Activated CD4-positive, alpha-beta T cell treated with anti-CD3 and anti-CD28 coated beads, Interleukin-2, amount 10 ng/mL, durations not matched to agents 7 days and 5 days (primary cell): Measurements from ENCODE around the gene SYK. TPM values are rescaled to one million over a fixed set of nuclear protein-coding genes. Genes with fewer than 3 reads are reported as not detected.

Experiments used
- CTCF ChIA-PET: fragments of 350-600 bp; sonication (Branson Sonifier 250); formaldehyde crosslinking; loops from one replicate; lab custom pipeline; 2021; ENCODE audit warnings: antibody characterized with exemption; lab: Charles Lee
- POLR2A ChIA-PET: fragments of 350-600 bp; sonication (Branson Sonifier 250); formaldehyde crosslinking; loops from one replicate; lab custom pipeline; 2021; ENCODE audit warnings: antibody characterized with exemption; lab: Charles Lee
- DNase-seq: peaks from one replicate; pipeline ENCODE4 v3.0.0-alpha.2; 2020
- H3K27ac Mint-ChIP-seq: one replicate; pipeline ENCODE4 v1.8.0; 2021; ENCODE audit warnings: mild to moderate bottlenecking, moderate library complexity, mixed read lengths
- H3K27me3 Mint-ChIP-seq: one replicate; pipeline ENCODE4 v1.8.0; 2021; ENCODE audit warnings: mixed read lengths
- H3K36me3 Mint-ChIP-seq: one replicate; pipeline ENCODE4 v1.8.0; 2021; ENCODE audit warnings: low read depth, mixed read lengths
- H3K4me1 Mint-ChIP-seq: one replicate; pipeline ENCODE4 v1.8.0; 2021; ENCODE audit warnings: mixed read lengths
- H3K4me3 Mint-ChIP-seq: one replicate; pipeline ENCODE4 v1.8.0; 2021; ENCODE audit warnings: mild to moderate bottlenecking, moderate library complexity, mixed read lengths
- H3K9me3 Mint-ChIP-seq: one replicate; pipeline ENCODE4 v1.8.0; 2021; ENCODE audit warnings: mixed read lengths
- total RNA-seq, 2 experiments: library from RNA; stranded (reverse); gene quantifications; one replicate each; pipeline ENCODE4 v1.2.3, GENCODE V29; 2021

Gene SYK
- total RNA-seq, 2 experiments from 2014 or later = 0.56 to 0.92 TPM

DNA sequence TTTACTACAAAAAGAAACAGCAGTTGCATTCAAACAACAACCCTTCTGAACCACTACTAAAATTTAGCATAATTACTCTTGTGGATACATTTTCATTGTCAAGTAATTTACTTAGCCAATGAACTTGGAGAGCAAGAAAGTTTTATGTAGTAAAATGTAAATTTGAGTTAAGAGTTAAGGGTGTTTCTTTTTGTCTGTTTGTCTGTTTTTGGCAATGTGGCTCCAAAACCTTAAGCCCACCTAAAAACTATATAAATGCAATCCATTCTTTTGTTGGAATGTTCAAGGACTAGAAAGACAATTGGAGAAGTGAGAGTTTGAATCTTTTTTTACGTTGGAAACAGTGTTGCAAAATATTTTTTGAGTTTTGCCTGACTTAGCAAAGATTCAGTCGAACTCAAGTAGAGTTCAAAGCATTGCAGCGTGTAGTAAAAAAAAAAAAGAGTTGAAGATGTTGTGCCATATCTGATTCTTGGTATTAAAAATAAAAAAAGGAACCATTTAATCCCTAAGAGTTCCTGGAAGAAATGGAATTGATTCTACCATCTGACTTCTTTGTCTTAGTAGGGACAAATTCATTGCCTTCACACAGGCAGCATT, 867 bp downstream of the SYK start:
- H3K4me1 Mint-ChIP-seq = peaks cover 4% of the 10 kb centered on the region
- H3K4me3 Mint-ChIP-seq = peak overlapping the region; percentile 51

DNA sequence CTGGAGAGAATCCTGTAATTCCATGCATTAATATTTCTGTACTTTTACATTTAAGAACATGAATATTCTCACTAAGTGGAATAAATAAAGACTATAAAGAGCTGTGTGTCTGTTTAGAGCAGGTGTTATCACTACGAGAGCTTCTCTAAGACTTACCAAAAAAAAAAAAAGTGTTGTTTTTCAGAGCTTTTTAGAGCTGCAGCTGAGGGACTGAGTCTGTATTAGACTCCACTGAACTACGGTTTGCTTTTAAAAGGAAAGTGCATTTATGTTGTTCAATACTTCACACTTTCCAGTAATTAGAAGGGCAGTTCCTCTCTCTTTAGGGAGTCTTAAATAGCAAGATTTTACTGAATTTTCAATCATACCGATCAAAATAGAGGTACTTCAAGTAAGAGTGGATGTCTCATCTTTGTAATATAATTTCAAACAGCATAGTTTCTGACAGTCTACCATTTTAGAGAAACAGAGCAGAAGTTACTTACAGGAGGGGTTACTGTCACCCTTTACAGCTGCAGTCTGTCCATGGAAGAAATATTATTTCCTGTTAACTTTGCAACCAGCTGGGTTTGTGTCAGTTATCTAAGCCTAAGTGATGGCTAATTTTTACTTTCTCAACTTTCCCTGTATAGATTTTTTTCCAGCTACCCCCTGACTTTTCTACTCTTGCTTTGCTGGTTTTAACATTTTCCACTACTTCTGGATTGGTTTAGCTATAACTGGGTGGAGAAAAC, 2.4 kb downstream of the SYK start:
- no peak for DNase-seq
- CTCF ChIA-PET = interaction anchor here (0.8 to 1.0 kb wide), 2 partner anchors 29 to 165 kb away, joined by 3 read pairs; no protein-coding TSS in a partner anchor
- no peak overlapping the region for H3K4me3 Mint-ChIP-seq
- no peaks in the 10 kb centered on the region for H3K36me3 Mint-ChIP-seq
- POLR2A ChIA-PET = no interaction called here
- peaks cover 4% of the 10 kb centered on the region for H3K4me1 Mint-ChIP-seq
- H3K27ac Mint-ChIP-seq = no peak overlapping the region
- H3K9me3 Mint-ChIP-seq = no peaks in the 10 kb centered on the region
- H3K27me3 Mint-ChIP-seq = peaks cover 82% of the 10 kb centered on the region

More for the DNA sequence above, 867 bp downstream of the SYK start:
- no peak for DNase-seq
- Mint-ChIP-seq H3K9me3 (no peaks in the 10 kb centered on the region), H3K27me3 (peaks cover 81% of the 10 kb centered on the region), H3K27ac (no peak overlapping the region), H3K36me3 (no peaks in the 10 kb centered on the region)
- ChIA-PET CTCF (no interaction called here), POLR2A (no interaction called here)

DNA sequence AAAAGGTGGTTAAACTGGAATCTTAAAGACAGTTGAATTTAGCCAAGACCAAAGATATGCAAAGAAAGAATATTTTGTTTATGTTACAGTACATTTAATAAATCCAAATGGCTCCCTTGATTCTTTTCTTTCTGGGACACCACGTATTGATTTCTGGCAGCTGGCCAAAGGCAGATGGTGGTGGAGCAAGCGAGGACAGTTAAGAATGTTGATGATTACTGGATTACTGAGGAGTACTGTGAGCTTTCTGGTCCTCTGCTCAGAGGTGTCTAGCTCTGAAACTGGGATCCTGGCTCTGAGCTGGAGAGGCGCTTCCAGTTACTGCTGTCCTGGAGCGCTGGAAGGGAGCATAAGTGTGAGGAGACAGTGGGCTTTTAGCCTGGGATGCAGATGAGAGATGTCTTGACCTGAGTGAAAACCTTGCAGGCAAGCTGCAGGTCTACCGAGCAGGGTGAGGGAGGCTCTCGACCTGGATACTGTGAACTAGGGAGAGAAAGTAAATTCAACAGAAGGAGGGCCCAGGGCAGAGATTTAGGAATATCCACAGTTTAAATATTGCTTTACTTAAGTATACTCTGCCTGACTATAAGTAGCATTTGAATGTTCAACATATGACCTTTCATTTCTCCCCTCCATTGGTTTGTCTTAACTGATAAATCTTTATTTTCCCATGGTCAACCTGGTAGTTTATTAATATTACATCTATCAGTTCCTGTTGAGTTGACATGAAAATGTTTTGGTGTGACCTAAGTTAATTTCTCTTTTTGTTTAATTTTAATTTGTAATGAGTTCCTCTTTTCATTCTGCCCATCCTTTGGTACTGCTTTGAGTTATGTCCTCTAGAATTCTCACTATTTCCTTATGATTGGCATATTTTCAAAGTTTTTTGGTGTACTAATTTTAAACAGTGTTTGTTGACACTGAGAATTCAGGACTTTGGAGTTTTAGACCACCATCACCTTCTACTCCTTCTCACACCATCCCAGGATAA, 3.7 kb downstream of the SYK start:
- CTCF ChIA-PET = interaction anchor here (1.0 kb wide), 1 partner anchor 166 kb away, joined by 3 read pairs; no protein-coding TSS in a partner anchor
- peaks cover 71% of the 10 kb centered on the region for H3K27me3 Mint-ChIP-seq
- DNase-seq = no peak
- H3K4me1 Mint-ChIP-seq = peaks cover 4% of the 10 kb centered on the region
- H3K9me3 Mint-ChIP-seq = no peaks in the 10 kb centered on the region
- H3K4me3 Mint-ChIP-seq = no peak overlapping the region
- POLR2A ChIA-PET = no interaction called here
- no peak overlapping the region for H3K27ac Mint-ChIP-seq
- H3K36me3 Mint-ChIP-seq = no peaks in the 10 kb centered on the region

DNA sequence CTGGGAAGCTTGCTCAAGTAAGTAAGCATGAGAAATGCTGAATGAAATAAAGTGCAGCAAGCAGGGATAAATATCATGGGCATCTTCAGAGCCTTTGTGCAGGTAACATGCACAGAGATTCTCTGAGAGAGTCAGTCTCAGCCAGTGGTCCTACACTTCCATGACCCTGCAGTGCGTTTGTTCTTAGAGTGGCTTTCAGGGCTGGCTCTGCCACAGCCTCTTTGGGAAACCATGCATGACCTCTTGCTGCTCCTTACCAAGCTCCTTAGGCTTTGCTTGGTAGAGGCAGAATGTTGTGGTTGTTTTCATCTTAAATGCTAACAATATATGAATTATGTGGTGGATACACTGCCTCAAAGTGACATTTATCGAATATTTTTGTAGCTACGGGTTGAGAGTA, 5.4 kb downstream of the SYK start:
- H3K4me3 Mint-ChIP-seq = no peak overlapping the region
- H3K4me1 Mint-ChIP-seq = peaks cover 2% of the 10 kb centered on the region
- no peak overlapping the region for H3K27ac Mint-ChIP-seq
- no peaks in the 10 kb centered on the region for H3K9me3 Mint-ChIP-seq
- DNase-seq = no peak
- H3K36me3 Mint-ChIP-seq = no peaks in the 10 kb centered on the region
- ChIA-PET CTCF (no interaction called here), POLR2A (no interaction called here)
- H3K27me3 Mint-ChIP-seq = peaks cover 58% of the 10 kb centered on the region

DNA sequence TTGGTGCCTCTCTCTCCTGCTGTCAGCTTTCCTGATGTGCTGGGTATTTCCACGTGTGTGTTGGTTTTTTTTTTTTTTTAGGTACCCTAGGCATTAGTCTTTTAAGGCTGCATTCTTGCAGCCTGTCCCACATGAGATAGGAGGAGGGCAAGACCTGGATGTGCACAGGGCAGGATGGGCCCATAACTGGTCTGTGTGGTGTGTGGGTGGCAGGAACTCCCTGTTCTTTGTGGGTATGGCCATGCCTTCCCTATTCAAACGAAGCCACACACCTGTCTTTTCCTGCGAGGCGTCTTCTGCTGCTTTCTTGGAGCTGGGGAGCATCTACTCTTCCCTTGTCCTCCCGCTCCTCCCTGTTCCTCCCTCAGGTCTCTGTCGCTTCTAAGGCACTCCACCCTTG, 6.8 kb downstream of the SYK start:
- no peaks in the 10 kb centered on the region for H3K36me3 Mint-ChIP-seq
- no peak overlapping the region for H3K4me3 Mint-ChIP-seq
- H3K27ac Mint-ChIP-seq = no peak overlapping the region
- no peaks in the 10 kb centered on the region for H3K9me3 Mint-ChIP-seq
- H3K4me1 Mint-ChIP-seq = no peaks in the 10 kb centered on the region
- no peak for DNase-seq
- ChIA-PET CTCF (interaction anchor here (0.6 kb wide), 1 partner anchor 390 kb away, joined by 6 read pairs; no protein-coding TSS in a partner anchor), POLR2A (no interaction called here)
- H3K27me3 Mint-ChIP-seq = peaks cover 45% of the 10 kb centered on the region

DNA sequence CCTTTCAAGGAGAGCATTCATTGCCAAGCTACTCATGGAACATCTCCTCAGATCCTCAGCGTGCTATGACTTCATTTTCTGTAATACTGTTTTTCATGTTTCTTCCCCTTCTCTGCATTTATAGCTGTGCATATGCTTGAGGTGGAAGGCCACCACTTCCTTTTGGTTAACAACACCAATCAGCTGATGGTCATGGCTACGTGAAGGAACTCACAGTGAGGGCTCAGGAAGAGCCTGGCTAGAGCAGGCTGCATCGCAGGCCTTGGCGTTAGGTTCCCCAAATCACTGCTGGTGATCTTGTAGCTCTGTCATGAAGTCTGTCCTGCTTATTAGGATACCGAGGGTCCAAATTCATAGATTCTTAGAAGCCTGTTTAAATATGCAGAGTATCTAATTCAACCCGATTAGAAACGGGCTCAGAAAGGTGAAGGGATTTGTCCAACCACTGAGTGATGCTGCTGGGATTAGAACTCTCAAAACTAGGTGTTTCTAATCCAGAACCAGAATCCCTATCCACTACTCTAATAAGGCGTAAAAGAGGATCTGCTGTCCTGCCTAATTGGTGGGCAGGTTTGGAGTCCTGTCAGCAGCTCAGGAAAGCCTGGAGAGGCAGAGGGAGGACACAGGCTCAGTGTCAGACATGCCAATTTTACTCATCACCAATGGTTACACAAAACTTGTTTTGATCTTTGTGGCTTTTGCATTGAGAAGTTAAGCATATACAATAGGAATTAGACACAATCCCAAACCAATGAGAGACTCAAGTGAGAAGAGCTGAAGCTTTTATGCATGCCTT, 7.5 kb downstream of the SYK start:
- Mint-ChIP-seq H3K27me3 (peaks cover 38% of the 10 kb centered on the region), H3K4me3 (no peak overlapping the region), H3K36me3 (no peaks in the 10 kb centered on the region), H3K4me1 (no peaks in the 10 kb centered on the region), H3K9me3 (no peaks in the 10 kb centered on the region), H3K27ac (no peak overlapping the region)
- ChIA-PET CTCF (no interaction called here), POLR2A (no interaction called here)
- DNase-seq = no peak

DNA sequence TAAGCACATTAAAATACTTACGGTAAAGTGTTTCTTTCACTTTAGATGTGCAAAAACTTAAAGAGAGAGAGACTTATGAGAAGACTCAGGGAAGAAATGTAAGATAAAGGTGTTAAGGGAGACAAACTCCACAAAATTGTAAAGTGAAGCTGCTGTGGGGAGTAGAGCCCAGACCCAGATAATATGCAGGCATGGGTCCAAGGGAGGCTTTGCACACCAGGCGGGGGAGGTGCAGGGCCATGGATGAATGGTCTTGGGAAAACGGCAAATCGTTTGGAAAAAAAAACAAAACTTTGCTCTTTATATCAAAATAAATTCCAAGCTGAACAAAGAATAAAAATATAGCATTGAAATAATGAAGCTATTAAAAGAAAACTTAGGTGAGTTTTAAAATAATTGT, 9.1 kb downstream of the SYK start:
- H3K4me1 Mint-ChIP-seq = peaks cover 8% of the 10 kb centered on the region
- H3K36me3 Mint-ChIP-seq = no peaks in the 10 kb centered on the region
- no peak overlapping the region for H3K27ac Mint-ChIP-seq
- POLR2A ChIA-PET = no interaction called here
- no peaks in the 10 kb centered on the region for H3K9me3 Mint-ChIP-seq
- H3K4me3 Mint-ChIP-seq = no peak overlapping the region
- CTCF ChIA-PET = no interaction called here
- peaks cover 22% of the 10 kb centered on the region for H3K27me3 Mint-ChIP-seq
- DNase-seq = no peak

DNA sequence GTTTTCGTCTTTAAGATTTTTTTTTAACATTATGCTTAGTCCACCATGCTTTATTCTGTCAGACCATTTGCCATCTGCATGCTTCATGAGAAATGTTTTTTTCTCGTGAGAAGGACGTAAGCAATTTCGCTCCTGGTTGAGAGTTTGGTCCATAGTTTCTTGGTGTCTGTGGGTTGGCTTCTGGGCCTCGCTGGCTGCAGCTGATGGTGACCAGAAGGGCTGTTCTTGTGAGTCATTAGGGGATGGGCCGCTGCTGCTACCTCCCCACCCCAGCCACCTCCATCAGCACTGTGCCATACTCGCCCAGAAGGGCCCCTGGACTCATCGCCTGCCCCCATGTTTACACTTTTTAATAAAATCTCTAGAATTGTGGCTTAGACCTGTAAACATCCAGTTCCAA, 11.4 kb downstream of the SYK start:
- peaks cover 11% of the 10 kb centered on the region for H3K27me3 Mint-ChIP-seq
- H3K4me1 Mint-ChIP-seq = peaks cover 11% of the 10 kb centered on the region
- no peaks in the 10 kb centered on the region for H3K36me3 Mint-ChIP-seq
- H3K4me3 Mint-ChIP-seq = no peak overlapping the region
- H3K9me3 Mint-ChIP-seq = peaks cover 3% of the 10 kb centered on the region
- ChIA-PET POLR2A (no interaction called here), CTCF (no interaction called here)
- H3K27ac Mint-ChIP-seq = no peak overlapping the region
- no peak for DNase-seq

DNA sequence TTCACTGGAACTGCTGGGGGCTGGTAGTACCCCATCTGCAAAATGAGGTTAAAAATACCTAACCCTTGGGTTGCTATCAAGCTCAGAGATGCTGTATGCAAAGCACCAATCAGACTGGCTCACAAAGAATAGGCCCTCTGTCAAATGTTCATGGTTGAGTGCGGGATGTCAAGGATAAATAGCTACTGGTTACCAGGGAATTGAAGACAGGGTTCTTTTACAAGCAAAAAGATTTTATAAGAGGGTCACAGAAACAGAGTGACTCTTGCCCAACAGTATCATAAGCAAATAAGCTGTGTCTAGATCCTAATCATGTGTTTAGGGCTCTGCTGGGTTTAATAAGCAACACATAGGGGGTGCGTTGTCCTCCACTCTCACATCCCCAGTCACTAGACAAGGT, 11.9 kb downstream of the SYK start:
- POLR2A ChIA-PET = no interaction called here
- H3K4me3 Mint-ChIP-seq = no peak overlapping the region
- peaks cover 11% of the 10 kb centered on the region for H3K4me1 Mint-ChIP-seq
- no peak overlapping the region for H3K27ac Mint-ChIP-seq
- H3K9me3 Mint-ChIP-seq = peaks cover 3% of the 10 kb centered on the region
- H3K36me3 Mint-ChIP-seq = no peaks in the 10 kb centered on the region
- CTCF ChIA-PET = interaction anchor here (0.5 kb wide), 1 partner anchor 1088 kb away, joined by 4 read pairs; no protein-coding TSS in a partner anchor
- DNase-seq = no peak
- peaks cover 7% of the 10 kb centered on the region for H3K27me3 Mint-ChIP-seq

DNA sequence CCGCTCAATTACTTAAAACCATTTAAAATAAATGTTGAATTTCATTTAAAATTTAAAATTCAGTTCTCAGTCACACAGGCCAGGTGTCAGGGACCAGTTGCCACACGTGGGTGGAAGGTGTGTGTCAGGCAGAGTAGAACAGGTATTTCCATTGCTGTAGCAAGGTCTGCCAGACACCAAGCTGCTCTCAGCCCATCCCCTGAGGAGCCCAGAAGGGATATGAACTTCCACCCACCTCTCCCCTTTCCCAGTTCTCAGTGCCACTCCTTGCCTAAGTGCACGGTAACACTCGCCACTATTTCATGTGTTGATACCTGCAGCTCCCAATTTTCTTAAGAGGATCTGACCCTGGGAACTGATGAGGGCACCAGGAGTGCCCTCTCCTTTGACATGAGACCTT, 12.7 kb downstream of the SYK start:
- no peaks in the 10 kb centered on the region for H3K36me3 Mint-ChIP-seq
- peaks cover 3% of the 10 kb centered on the region for H3K9me3 Mint-ChIP-seq
- DNase-seq = no peak
- H3K4me3 Mint-ChIP-seq = no peak overlapping the region
- ChIA-PET POLR2A (no interaction called here), CTCF (no interaction called here)
- H3K27me3 Mint-ChIP-seq = peaks cover 3% of the 10 kb centered on the region
- no peak overlapping the region for H3K27ac Mint-ChIP-seq
- H3K4me1 Mint-ChIP-seq = peaks cover 11% of the 10 kb centered on the region

DNA sequence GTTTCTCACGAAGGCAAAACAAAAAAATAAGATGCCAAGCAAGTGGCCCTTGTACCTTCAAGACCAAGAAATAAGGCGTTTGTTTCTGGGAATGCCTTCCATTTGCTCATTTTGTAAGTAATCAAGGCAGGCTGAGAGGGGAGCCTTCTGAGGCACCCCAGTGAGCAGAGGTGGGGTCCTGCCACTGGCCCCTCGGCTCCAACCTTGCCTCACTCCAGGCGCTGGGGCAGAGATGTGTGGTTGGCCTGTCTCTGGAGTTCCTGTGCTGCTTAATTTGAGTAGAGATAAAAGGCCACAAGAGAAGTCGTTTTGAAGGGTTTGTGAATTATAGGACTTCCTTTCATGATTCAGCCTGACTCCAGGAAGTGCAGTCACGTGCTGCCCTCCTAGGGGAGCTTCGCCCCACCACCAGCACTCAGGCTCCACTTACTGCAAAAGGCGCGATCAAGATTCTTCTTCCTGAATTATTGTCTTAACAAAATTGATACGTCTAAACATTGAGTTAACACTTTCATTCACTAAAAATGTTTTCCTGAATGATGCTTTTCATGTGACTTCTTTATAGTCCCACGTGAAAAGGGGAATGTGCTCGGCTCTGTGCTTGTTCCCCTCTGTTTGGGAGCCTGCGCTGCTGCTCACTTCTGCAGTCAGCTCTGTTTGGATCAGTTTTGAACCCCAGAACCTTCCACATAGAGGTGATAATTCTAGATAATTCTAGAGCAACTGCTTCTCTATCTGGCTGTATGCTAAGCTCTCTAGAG, 13.7 kb downstream of the SYK start:
- DNase-seq = peak; percentile 11
- H3K9me3 Mint-ChIP-seq = peaks cover 3% of the 10 kb centered on the region
- ChIA-PET POLR2A (no interaction called here), CTCF (no interaction called here)
- H3K36me3 Mint-ChIP-seq = no peaks in the 10 kb centered on the region
- peaks cover 11% of the 10 kb centered on the region for H3K4me1 Mint-ChIP-seq
- H3K4me3 Mint-ChIP-seq = no peak overlapping the region
- peaks cover 3% of the 10 kb centered on the region for H3K27me3 Mint-ChIP-seq
- H3K27ac Mint-ChIP-seq = no peak overlapping the region

DNA sequence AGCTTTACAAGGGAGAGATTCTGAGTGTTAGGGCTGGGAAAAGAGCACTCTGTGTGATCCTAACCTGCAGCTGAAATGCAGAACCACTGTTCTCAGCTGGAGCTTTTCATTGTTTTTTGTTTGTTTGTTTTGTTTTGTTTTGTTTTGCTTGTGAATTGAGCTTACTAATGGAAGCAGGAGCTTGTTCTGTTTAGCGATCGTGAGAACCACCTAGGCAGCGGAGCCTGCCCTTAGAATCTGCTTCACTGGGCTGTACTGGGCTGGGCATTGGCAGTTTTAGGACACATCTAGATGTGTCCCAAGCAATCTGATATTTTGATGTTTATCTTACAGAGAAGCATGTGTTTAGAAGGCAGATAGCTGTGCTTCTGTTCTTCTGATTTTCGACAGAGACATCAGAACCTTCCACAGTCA, 14.3 kb downstream of the SYK start:
- peaks cover 3% of the 10 kb centered on the region for H3K27me3 Mint-ChIP-seq
- H3K9me3 Mint-ChIP-seq = peaks cover 3% of the 10 kb centered on the region
- no peaks in the 10 kb centered on the region for H3K36me3 Mint-ChIP-seq
- H3K27ac Mint-ChIP-seq = no peak overlapping the region
- H3K4me1 Mint-ChIP-seq = peaks cover 11% of the 10 kb centered on the region
- CTCF ChIA-PET = no interaction called here
- POLR2A ChIA-PET = no interaction called here
- no peak overlapping the region for H3K4me3 Mint-ChIP-seq
- no peak for DNase-seq
